ENCODE measurements around the gene ZCCHC7.
A peak's percentile ranks its signal among the peaks of the same experiment; 100 is the strongest.
"Not testable (repeated sequence)": the region's sequence is repeated elsewhere in the genome, so short reads cannot be mapped to it uniquely, and the experiment has no call there.

ZCCHC7 gene

GRCh38 chr9:37290366-37290939 is 170.1 kb downstream of the ZCCHC7 start:
- no peaks in the 10 kb centered on the region for H3K36me3 ChIP-seq (replicated peaks)
- peak overlapping the region; percentile 98 for H3K27ac ChIP-seq
- no peak for TF ChIP-seq CTCF (IDR thresholded peaks at IDR 0.05; ENCODE audit: low read depth, low read length, missing control alignments)
- no peaks in the 10 kb centered on the region for H3K27me3 ChIP-seq (replicated peaks)
- in situ Hi-C loops (cut with HindIII; ENCODE audit: low pct_ligation_motif_present, low sequenced_read_pairs): no loop called here
- DNase-seq: no peak
- no peak overlapping the region for H3K4me3 ChIP-seq (ENCODE audit: low read depth, low read length)

DNA sequence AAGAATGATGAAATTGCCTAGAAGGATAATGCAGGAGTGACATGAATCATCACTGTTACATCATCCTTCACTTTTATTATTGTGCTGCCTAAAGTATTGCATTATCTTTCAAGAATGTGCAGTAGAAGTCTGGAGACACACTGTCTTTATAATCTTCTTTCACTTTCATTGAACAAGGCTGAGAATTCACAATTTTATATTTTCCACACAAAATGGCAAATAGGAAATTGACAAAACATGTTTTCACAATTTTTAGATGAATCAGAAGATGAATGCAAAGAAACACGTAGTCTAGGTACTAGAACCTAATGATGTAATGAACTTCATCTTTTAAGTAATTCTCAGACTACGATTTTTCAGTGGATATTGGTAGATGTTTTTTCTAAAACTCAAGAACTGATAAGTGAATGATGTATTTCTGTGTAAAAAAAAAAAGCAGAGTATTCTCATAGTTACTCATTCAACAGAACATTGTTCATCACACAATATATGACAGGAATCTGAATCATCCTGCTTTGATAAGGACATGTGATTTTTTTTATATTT is 170.6 kb downstream of the ZCCHC7 start:
- TF ChIP-seq CTCF (IDR thresholded peaks at IDR 0.05; ENCODE audit: low read depth, low read length, missing control alignments): no peak
- H3K36me3 ChIP-seq (replicated peaks): no peaks in the 10 kb centered on the region
- H3K27ac ChIP-seq: peak overlapping the region; percentile 98
- peak overlapping the region; percentile 18 for H3K4me3 ChIP-seq (ENCODE audit: low read depth, low read length)
- peak; percentile 28 for DNase-seq
- in situ Hi-C loops (cut with HindIII; ENCODE audit: low pct_ligation_motif_present, low sequenced_read_pairs): no loop called here
- H3K27me3 ChIP-seq (replicated peaks): no peaks in the 10 kb centered on the region

GRCh38 chr9:37291612-37292238 is 171.4 kb downstream of the ZCCHC7 start:
- H3K36me3 ChIP-seq (replicated peaks); in situ Hi-C loops (cut with HindIII; ENCODE audit: low pct_ligation_motif_present, low sequenced_read_pairs); H3K4me3 ChIP-seq (ENCODE audit: low read depth, low read length); H3K27me3 ChIP-seq (replicated peaks); DNase-seq: not testable (repeated sequence)
- peak overlapping the region; percentile 98 for H3K27ac ChIP-seq

GRCh38 chr9:37292896-37293295 is 172.5 kb downstream of the ZCCHC7 start:
- no peak overlapping the region for H3K27ac ChIP-seq
- no peak for DNase-seq
- TF ChIP-seq CTCF (IDR thresholded peaks at IDR 0.05; ENCODE audit: low read depth, low read length, missing control alignments): no peak
- H3K27me3 ChIP-seq (replicated peaks): no peaks in the 10 kb centered on the region
- H3K36me3 ChIP-seq (replicated peaks): no peaks in the 10 kb centered on the region
- no peak overlapping the region for H3K4me3 ChIP-seq (ENCODE audit: low read depth, low read length)
- in situ Hi-C loops (cut with HindIII; ENCODE audit: low pct_ligation_motif_present, low sequenced_read_pairs): no loop called here

- in situ Hi-C loops (cut with HindIII; ENCODE audit: low pct_ligation_motif_present, low sequenced_read_pairs): no loop called here
- Histone ChIP-seq H3K36me3 (replicated peaks) (no peaks in the 10 kb centered on the region), H3K27me3 (replicated peaks) (no peaks in the 10 kb centered on the region), H3K27ac (no peak overlapping the region), H3K4me3 (ENCODE audit: low read depth, low read length) (no peak overlapping the region)
- no peak for DNase-seq
- TF ChIP-seq CTCF (IDR thresholded peaks at IDR 0.05; ENCODE audit: low read depth, low read length, missing control alignments): no peak
Observed at GRCh38 chr9:37293664-37294524, 173.5 kb downstream of the ZCCHC7 start.

DNA sequence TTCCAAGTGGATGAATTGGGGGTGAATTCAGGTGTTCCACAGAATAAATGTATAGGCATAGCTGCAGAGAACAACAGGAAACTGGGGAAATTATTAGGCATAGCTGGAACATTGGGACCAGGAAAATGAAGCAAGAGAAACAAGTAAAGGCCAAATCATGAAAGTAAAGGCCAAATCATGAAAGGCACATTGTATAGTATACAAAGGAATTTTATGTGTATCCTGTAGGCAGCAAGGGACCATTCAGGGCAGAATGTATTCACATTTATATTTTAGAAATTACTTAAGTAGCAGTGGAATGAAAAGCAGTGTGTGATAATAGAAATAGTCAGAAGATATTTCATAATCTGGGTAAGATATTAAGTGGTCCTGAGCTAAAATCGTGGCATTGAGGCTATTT is 174.8 kb downstream of the ZCCHC7 start:
- no peak for TF ChIP-seq CTCF (IDR thresholded peaks at IDR 0.05; ENCODE audit: low read depth, low read length, missing control alignments)
- no peaks in the 10 kb centered on the region for H3K27me3 ChIP-seq (replicated peaks)
- H3K36me3 ChIP-seq (replicated peaks): no peaks in the 10 kb centered on the region
- DNase-seq: no peak
- no peak overlapping the region for H3K4me3 ChIP-seq (ENCODE audit: low read depth, low read length)
- H3K27ac ChIP-seq: no peak overlapping the region
- in situ Hi-C loops (cut with HindIII; ENCODE audit: low pct_ligation_motif_present, low sequenced_read_pairs): no loop called here

Data from brain microvascular endothelial cell (primary cell).